ENCODE measurements around the gene GALNT15. TPM values are rescaled to one million over a fixed set of nuclear protein-coding genes. Genes with fewer than 3 reads are reported as not detected.
A peak's percentile ranks its signal among the peaks of the same experiment; 100 is the strongest.

The GALNT15 gene
- 1 to 10 TPM; 1.7 to 3.1 (median 2.4) TPM for polyA plus RNA-seq (ENCODE audit: insufficient read length in 3 of 3)

GRCh38 chr3:16174389-16174788 is at the start of gene GALNT15:
Gene GALNT15, plus strand, starts transcription at chr3:16174680. Its CDS starts 472 bp downstream, at chr3:16175152.
- no peak for DNase-seq (ENCODE audit: low read depth in 3 of 3, low spot score in 2 of 3)

- DNase-seq (ENCODE audit: low read depth in 3 of 3, low spot score in 2 of 3), result no peak
Measured at GRCh38 chr3:16126634-16127033, 47.8 kb upstream of the GALNT15 start.

- no peak for DNase-seq (ENCODE audit: low read depth in 3 of 3, low spot score in 2 of 3)
Measured at GRCh38 chr3:16127249-16127648, 47.2 kb upstream of the GALNT15 start.

GRCh38 chr3:16130066-16130465 is 44.4 kb upstream of the GALNT15 start:
- DNase-seq (ENCODE audit: low read depth in 3 of 3, low spot score in 2 of 3), result no peak

GRCh38 chr3:16132190-16132589 is 42.3 kb upstream of the GALNT15 start:
- no peak for DNase-seq (ENCODE audit: low read depth in 3 of 3, low spot score in 2 of 3)

- DNase-seq (ENCODE audit: low read depth in 3 of 3, low spot score in 2 of 3), result no peak
Measured at GRCh38 chr3:16132928-16133327, 41.6 kb upstream of the GALNT15 start.

GRCh38 chr3:16134173-16134928 is 40.1 kb upstream of the GALNT15 start:
- DNase-seq (ENCODE audit: low read depth in 3 of 3, low spot score in 2 of 3), result no peak

- no peak for DNase-seq (ENCODE audit: low read depth in 3 of 3, low spot score in 2 of 3)
Measured at GRCh38 chr3:16136055-16136454, 38.4 kb upstream of the GALNT15 start.

GRCh38 chr3:16137044-16137443 is 37.4 kb upstream of the GALNT15 start:
- no peak for DNase-seq (ENCODE audit: low read depth in 3 of 3, low spot score in 2 of 3)

GRCh38 chr3:16137977-16138376 is 36.5 kb upstream of the GALNT15 start:
- DNase-seq (ENCODE audit: low read depth in 3 of 3, low spot score in 2 of 3), result no peak

- no peak for DNase-seq (ENCODE audit: low read depth in 3 of 3, low spot score in 2 of 3)
Measured at GRCh38 chr3:16140116-16140893, 34.2 kb upstream of the GALNT15 start.

GRCh38 chr3:16140894-16141285 is 33.6 kb upstream of the GALNT15 start:
- DNase-seq (ENCODE audit: low read depth in 3 of 3, low spot score in 2 of 3), result no peak

GRCh38 chr3:16142350-16143025 is 32.0 kb upstream of the GALNT15 start:
- DNase-seq (ENCODE audit: low read depth in 3 of 3, low spot score in 2 of 3), result no peak

GRCh38 chr3:16143861-16144447 is 30.5 kb upstream of the GALNT15 start:
- no peak for DNase-seq (ENCODE audit: low read depth in 3 of 3, low spot score in 2 of 3)

- no peak for DNase-seq (ENCODE audit: low read depth in 3 of 3, low spot score in 2 of 3)
Measured at GRCh38 chr3:16145176-16145575, 29.3 kb upstream of the GALNT15 start.

GRCh38 chr3:16146015-16146730 is 28.3 kb upstream of the GALNT15 start:
- no peak for DNase-seq (ENCODE audit: low read depth in 3 of 3, low spot score in 2 of 3)

GRCh38 chr3:16147220-16147994 is 27.1 kb upstream of the GALNT15 start:
- no peak for DNase-seq (ENCODE audit: low read depth in 3 of 3, low spot score in 2 of 3)

- no peak for DNase-seq (ENCODE audit: low read depth in 3 of 3, low spot score in 2 of 3)
Measured at GRCh38 chr3:16148213-16148612, 26.3 kb upstream of the GALNT15 start.

- peak in 1 of 3 donors; percentile 7 for DNase-seq (ENCODE audit: low read depth in 3 of 3, low spot score in 2 of 3)
Measured at GRCh38 chr3:16148783-16149182, 25.7 kb upstream of the GALNT15 start.

GRCh38 chr3:16150285-16150684 is 24.2 kb upstream of the GALNT15 start:
- no peak for DNase-seq (ENCODE audit: low read depth in 3 of 3, low spot score in 2 of 3)
